CD14-positive monocyte (primary cell): ENCODE measurements around the gene NFE2L3. TPM values are rescaled to one million over a fixed set of nuclear protein-coding genes. Genes with fewer than 3 reads are reported as not detected.

Experiments used
- DNase-seq, 3 donors: peaks; one replicate each; pipeline ENCODE4 v3.0.0-alpha.2; 2011 to 2022
- H2AFZ ChIP-seq: 2 replicates; pipeline ENCODE4 v1.6.0; 2012; ENCODE audit warnings: mild to moderate bottlenecking, low read depth, low read length, inconsistent platforms; ENCODE audit not compliant: insufficient read depth, poor library complexity, severe bottlenecking
- H3K27ac ChIP-seq, 2 donors: 1 replicate in 1 of 2; 2 replicates in 1 of 2; pipeline ENCODE4 v1.5.1; 2012 to 2013; ENCODE audit warnings: low read length in 2 of 2, control low read depth in 1 of 2, inconsistent platforms in 1 of 2, low read depth in 1 of 2, mild to moderate bottlenecking in 1 of 2
- H3K27me3 ChIP-seq, 2 donors: one replicate each; pipeline versions ENCODE4 v1.6.0 to v1.6.1; 2011 to 2013; ENCODE audit warnings: low read length in 2 of 2; ENCODE audit not compliant: control insufficient read depth in 2 of 2, insufficient read depth in 2 of 2
- H3K36me3 ChIP-seq, 2 donors: replicated peaks in 1 of 2; 1 replicate in 1 of 2; 2 replicates in 1 of 2; pipeline versions ENCODE4 v1.5.1 to v1.6.1; 2012 to 2013; ENCODE audit warnings: low read length in 2 of 2, control low read depth in 1 of 2, inconsistent platforms in 1 of 2, mild to moderate bottlenecking in 1 of 2; ENCODE audit not compliant: insufficient read depth in 2 of 2, control insufficient read depth in 1 of 2
- H3K4me1 ChIP-seq, 2 donors: 1 replicate in 1 of 2; 2 replicates in 1 of 2; pipeline versions ENCODE4 v1.5.1 to v1.6.1; 2012 to 2013; ENCODE audit warnings: low read length in 2 of 2, control low read depth in 1 of 2, inconsistent platforms in 1 of 2, mild to moderate bottlenecking in 1 of 2, moderate library complexity in 1 of 2; ENCODE audit not compliant: insufficient read depth in 2 of 2, control insufficient read depth in 1 of 2
- H3K4me2 ChIP-seq: replicated peaks from 2 replicates; pipeline ENCODE3; 2012; ENCODE audit warnings: low read length, moderate library complexity, mild to moderate bottlenecking; ENCODE audit not compliant: poor library complexity, severe bottlenecking; ENCODE audit errors: extremely low read depth
- H3K4me3 ChIP-seq, 3 experiments: fragments of 200-600 bp in 1 of 3; sonication (generic) in 1 of 3; replicated peaks in 1 of 3; 1 replicate in 2 of 3; 2 replicates in 1 of 3; pipeline ENCODE4 v1.5.1; 2011 to 2013; ENCODE audit warnings: low read length in 3 of 3, mild to moderate bottlenecking in 3 of 3, control low read depth in 2 of 3, low read depth in 2 of 3, inconsistent platforms in 1 of 3, moderate library complexity in 1 of 3
- H3K79me2 ChIP-seq: 2 replicates; pipeline ENCODE4 v1.6.0; 2012; ENCODE audit warnings: mild to moderate bottlenecking, control low read depth, inconsistent platforms, low read length, moderate library complexity; ENCODE audit not compliant: insufficient read depth
- H3K9ac ChIP-seq: 2 replicates; pipeline ENCODE4 v1.6.0; 2017; ENCODE audit warnings: low read length, mild to moderate bottlenecking; ENCODE audit not compliant: insufficient read depth, poor library complexity, severe bottlenecking
- H3K9me3 ChIP-seq, 2 donors: replicated peaks in 1 of 2; 1 replicate in 1 of 2; 2 replicates in 1 of 2; pipeline versions ENCODE4 v1.5.1 to v1.6.1; 2012 to 2013; ENCODE audit warnings: low read length in 2 of 2, control low read depth in 1 of 2; ENCODE audit not compliant: control insufficient read depth in 1 of 2, insufficient read depth in 1 of 2
- H4K20me1 ChIP-seq: 2 replicates; pipeline ENCODE4 v1.6.0; 2012; ENCODE audit warnings: mild to moderate bottlenecking, low read length, control low read depth, moderate library complexity; ENCODE audit not compliant: insufficient read depth
- H3K27ac Mint-ChIP-seq, 7 donors: one replicate each; pipeline ENCODE4 v1.8.0; 2020; ENCODE audit warnings: mild to moderate bottlenecking in 7 of 7, mixed read lengths in 7 of 7, moderate library complexity in 6 of 7, inconsistent platforms in 2 of 7
- H3K27me3 Mint-ChIP-seq, 3 donors: one replicate each; pipeline ENCODE4 v1.8.0; 2021 to 2022; ENCODE audit warnings: low read depth in 3 of 3, mild to moderate bottlenecking in 3 of 3, mixed read lengths in 3 of 3, moderate library complexity in 3 of 3, inconsistent platforms in 1 of 3
- H3K36me3 Mint-ChIP-seq, 2 donors: one replicate each; pipeline ENCODE4 v1.8.0; 2020; ENCODE audit warnings: mixed read lengths in 2 of 2, inconsistent platforms in 1 of 2, mild to moderate bottlenecking in 1 of 2
- H3K4me1 Mint-ChIP-seq: one replicate; pipeline ENCODE4 v1.8.0; 2020; ENCODE audit warnings: mild to moderate bottlenecking, mixed read lengths
- H3K4me3 Mint-ChIP-seq, 2 donors: one replicate each; pipeline ENCODE4 v1.8.0; 2020; ENCODE audit warnings: mild to moderate bottlenecking in 2 of 2, mixed read lengths in 2 of 2, moderate library complexity in 1 of 2
- H3K9me3 Mint-ChIP-seq, 7 donors: one replicate each; pipeline ENCODE4 v1.8.0; 2020 to 2022; ENCODE audit warnings: mixed read lengths in 7 of 7, mild to moderate bottlenecking in 6 of 7, moderate library complexity in 6 of 7, inconsistent platforms in 2 of 7
- CTCF ChIP-seq: fragments of 200-600 bp; IDR thresholded peaks from one replicate; pipeline ENCODE4 v1.8.0; 2022; ENCODE audit warnings: antibody characterized with exemption, mild to moderate bottlenecking
- WGBS: methylation state at CpG from one replicate; pipeline ENCODE4 v1.1.5; 2013; ENCODE audit warnings: missing lambda C conversion rate; ENCODE audit not compliant: insufficient coverage; 5-methylcytosine and 5-hydroxymethylcytosine counted together
- intact Hi-C, 2 donors: fragments of 100-400 bp; cut with micrococcal nuclease; formaldehyde crosslinking; loops; one replicate each; pipeline versions ENCODE4 v1.15.0 to v1.15.1; 2023
- polyA plus RNA-seq, 3 donors: library from polyadenylated mRNA; depleted of rRNA in 1 of 3; unstranded in 2 of 3; stranded (reverse) in 1 of 3; fragments of 300-500 nt in 2 of 3; fragments of >200 nt in 1 of 3; fragmentation: Illumina TruSeq in 2 of 3; gene quantifications; 1 replicate in 2 of 3; 2 replicates in 1 of 3; pipeline ENCODE4 v1.2.3, GENCODE V29; 2012 to 2021

The NFE2L3 gene
- polyA plus RNA-seq, 3 donors = 4.4 to 17.2 (median 10.6) TPM

- intact Hi-C loops = no loop called here
- Histone ChIP-seq H3K79me2 (no peaks in the 10 kb centered on the region), H3K9me3 (no peaks in the 10 kb centered on the region), H3K4me2 (no peak overlapping the region), H2AFZ (no peak overlapping the region), H3K9ac (no peak overlapping the region), H3K36me3 (no peaks in the 10 kb centered on the region), H3K4me1 (no peaks in the 10 kb centered on the region), H3K27me3 (no peaks in the 10 kb centered on the region), H4K20me1 (no peaks in the 10 kb centered on the region), H3K4me3 (no peak overlapping the region), H3K27ac (no peak overlapping the region)
- Mint-ChIP-seq H3K9me3 (peaks cover 0 to 2% (median 0%) of the 10 kb centered on the region in 7 donors), H3K4me3 (no peak overlapping the region), H3K36me3 (peaks cover 1 to 17% of the 10 kb centered on the region in 2 donors), H3K27me3 (peaks cover 0 to 6% (median 1%) of the 10 kb centered on the region in 3 donors), H3K4me1 (no peaks in the 10 kb centered on the region), H3K27ac (no peak overlapping the region)
- no peak for DNase-seq
- no peak for TF ChIP-seq CTCF
- whole genome bisulfite sequencing = no CpG with 5 or more reads among the region's 6 CpGs
Observed at GRCh38 chr7:26112203-26112740, 39.7 kb upstream of the NFE2L3 start.

- H3K4me1 ChIP-seq = no peaks in the 10 kb centered on the region
- no peaks in the 10 kb centered on the region for H3K79me2 ChIP-seq
- Mint-ChIP-seq H3K4me3 (no peak overlapping the region), H3K36me3 (no peaks in the 10 kb centered on the region), H3K4me1 (no peaks in the 10 kb centered on the region), H3K27me3 (peaks cover 0 to 8% (median 0%) of the 10 kb centered on the region in 3 donors), H3K27ac (no peak overlapping the region), H3K9me3 (peaks cover 0 to 2% (median 0%) of the 10 kb centered on the region in 7 donors)
- no peak for TF ChIP-seq CTCF
- H3K4me3 ChIP-seq = no peak overlapping the region
- H3K27me3 ChIP-seq = no peaks in the 10 kb centered on the region
- 81% methylated on average over 4 of the region's 5 CpGs for WGBS
- H3K9ac ChIP-seq = no peak overlapping the region
- intact Hi-C loops = no loop called here
- no peak for DNase-seq
- H3K27ac ChIP-seq = no peak overlapping the region
- H3K9me3 ChIP-seq = no peaks in the 10 kb centered on the region
- no peaks in the 10 kb centered on the region for H4K20me1 ChIP-seq
- no peak overlapping the region for H3K4me2 ChIP-seq
- no peak overlapping the region for H2AFZ ChIP-seq
- no peaks in the 10 kb centered on the region for H3K36me3 ChIP-seq
Observed at GRCh38 chr7:26115650-26116049, 36.3 kb upstream of the NFE2L3 start.
